HK-2 (cell line): ENCODE data around the gene LHFPL3.
"Not testable (repeated sequence)": the region's sequence is repeated elsewhere in the genome, so short reads cannot be mapped to it uniquely, and the experiment has no call there.

Experiments used
- DNase-seq: peaks from one replicate; pipeline ENCODE4 v3.0.0-alpha.2; 2018; ENCODE audit not compliant: unreplicated experiment

LHFPL3 gene

GRCh38 chr7:104482362-104483037 lies 154.1 kb downstream of the LHFPL3 start:
- no peak for DNase-seq

GRCh38 chr7:104486931-104487330 lies 158.5 kb downstream of the LHFPL3 start:
- DNase-seq = no peak

DNA sequence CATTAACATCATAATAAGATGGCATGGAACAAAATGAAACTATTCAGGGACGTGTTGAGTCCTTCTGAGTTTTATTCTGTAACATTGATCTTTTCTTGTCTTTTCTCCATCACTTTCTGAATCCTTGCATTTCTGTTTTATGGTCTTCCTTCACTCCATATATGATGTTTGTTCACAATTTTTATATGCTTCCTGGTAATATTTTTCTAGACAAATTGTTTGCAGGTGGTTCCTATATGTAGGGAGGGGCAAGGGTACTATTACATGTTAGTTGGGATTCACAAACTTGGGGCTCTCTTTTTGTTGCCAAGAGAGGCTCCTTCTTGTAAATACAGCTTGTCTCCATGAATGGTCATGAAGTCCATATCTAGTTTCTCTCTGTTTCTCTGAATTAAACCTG lies 159.2 kb downstream of the LHFPL3 start:
- no peak for DNase-seq

- DNase-seq = no peak
Observed at GRCh38 chr7:104497379-104497967, 169.1 kb downstream of the LHFPL3 start.

- no peak for DNase-seq
Observed at GRCh38 chr7:104499975-104500374, 171.6 kb downstream of the LHFPL3 start.

GRCh38 chr7:104509874-104510273 lies 181.5 kb downstream of the LHFPL3 start:
- no peak for DNase-seq

DNA sequence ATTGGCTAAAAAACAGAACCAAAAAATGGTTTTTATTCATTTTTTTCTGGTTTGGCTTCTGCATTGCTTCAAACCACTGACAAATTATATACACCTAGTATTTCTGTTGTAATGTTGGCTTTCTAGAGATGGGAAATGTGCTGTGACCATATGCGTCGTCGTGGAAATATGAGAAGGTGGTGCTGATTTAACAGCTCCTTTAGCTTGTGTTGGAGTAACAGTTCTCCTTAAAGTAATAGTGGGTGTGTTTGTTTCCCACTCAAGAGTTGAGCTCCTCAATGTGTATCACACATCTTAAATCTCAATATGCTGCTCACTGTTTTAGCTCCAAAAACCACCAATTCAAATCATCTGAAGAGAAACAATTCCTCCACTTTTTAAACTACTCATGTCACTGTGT lies 196.4 kb downstream of the LHFPL3 start:
- no peak for DNase-seq

DNA sequence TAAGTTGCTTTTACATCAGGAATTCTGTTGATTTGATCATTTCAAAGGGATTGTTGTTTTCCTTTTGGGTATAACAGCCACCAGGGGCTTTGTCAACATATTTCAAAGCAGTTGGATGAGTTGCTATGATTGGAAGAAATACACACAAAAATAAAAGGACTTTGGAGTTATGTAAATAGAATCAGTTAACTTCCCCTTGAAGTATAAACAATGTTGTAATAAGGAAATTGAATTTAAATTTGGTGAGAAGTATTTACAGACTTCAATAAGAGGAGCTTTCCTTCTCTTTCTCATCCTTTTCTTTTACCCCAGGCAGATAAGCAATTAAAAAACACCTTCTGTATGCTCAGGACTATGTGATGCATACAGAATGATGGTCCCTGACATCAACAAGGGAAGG lies 199.7 kb downstream of the LHFPL3 start:
- DNase-seq = no peak

GRCh38 chr7:104529567-104529966 lies 201.2 kb downstream of the LHFPL3 start:
- DNase-seq = no peak

GRCh38 chr7:104530251-104530650 lies 201.8 kb downstream of the LHFPL3 start:
- DNase-seq = no peak

DNA sequence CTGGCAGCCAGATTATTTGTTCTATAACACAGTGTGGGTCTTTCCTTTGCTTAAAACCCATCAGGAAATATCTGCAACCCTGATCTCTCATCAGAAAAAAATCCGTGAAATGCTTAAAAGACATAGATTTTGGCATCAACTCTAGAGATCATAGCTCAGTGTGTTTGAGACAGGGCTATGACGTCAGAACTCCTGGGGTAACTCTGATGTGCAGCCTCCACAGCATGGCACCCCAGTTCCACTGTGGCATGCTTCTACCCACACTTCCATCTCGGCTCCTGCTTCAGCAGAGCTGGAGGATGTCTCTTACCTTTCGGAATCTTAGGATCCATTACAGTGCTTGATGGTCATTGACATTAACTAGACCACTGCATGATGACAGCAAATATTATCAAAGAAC lies 205.7 kb downstream of the LHFPL3 start:
- no peak for DNase-seq

- DNase-seq = no peak
Observed at GRCh38 chr7:104535841-104536240, 207.4 kb downstream of the LHFPL3 start.

GRCh38 chr7:104536956-104537355 lies 208.6 kb downstream of the LHFPL3 start:
- no peak for DNase-seq

DNA sequence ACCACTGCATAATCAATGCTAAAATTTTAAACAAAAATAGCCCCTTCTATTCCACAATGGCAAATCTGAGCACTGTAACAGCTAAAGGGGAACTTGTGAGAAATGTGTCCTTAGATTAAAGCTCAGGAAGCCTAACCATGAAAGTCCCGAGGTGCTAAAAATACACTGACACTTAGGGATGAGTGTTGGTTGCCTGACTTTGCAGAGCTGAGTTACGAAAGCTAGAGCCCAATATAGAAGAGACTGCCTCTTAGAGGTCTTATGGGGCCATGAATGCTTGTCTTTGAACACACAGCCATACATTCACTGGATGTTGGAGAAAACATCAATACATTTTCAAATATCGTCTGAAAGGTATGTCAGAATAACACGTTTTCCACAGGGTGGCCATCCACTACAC lies 209.7 kb downstream of the LHFPL3 start:
- no peak for DNase-seq

DNA sequence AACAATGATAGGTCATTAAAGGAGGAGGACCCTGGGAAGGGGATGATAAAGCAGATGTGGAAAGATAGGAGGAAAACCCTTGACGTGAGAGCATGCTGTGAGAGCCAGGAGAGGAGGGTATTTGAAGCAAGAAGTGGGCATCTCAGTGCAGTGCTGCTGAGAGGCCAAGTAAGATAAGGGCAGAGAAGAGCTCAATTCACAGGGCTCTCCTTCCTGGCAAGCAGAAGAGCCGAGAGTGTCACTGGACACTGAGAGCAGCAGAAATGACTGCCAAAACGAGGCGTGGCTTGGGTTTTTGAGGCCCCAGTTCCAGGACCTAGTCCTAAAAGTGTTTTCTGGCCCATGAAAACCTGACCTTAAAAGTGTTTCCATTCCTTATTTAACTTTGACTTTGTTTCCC lies 213.5 kb downstream of the LHFPL3 start:
- no peak for DNase-seq

DNA sequence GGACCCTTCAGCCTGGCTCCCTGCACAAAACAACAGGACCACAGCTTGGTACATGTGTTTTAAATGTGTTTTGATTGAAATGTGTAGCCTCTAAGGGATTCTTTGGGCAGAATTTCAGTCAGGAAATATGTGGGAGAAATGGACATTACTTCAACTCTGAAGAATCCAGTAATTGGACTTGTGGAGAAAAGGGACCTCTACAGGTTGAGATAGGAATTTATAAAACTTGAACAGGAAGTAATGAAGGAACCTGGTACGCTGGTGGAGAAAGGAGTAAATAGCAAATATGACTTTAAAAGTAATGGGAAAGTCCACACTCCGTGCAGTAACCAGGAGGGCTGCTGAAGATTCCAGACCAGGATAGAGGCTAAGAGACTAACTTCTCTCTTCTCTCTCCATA lies 220.5 kb downstream of the LHFPL3 start:
- no peak for DNase-seq

DNA sequence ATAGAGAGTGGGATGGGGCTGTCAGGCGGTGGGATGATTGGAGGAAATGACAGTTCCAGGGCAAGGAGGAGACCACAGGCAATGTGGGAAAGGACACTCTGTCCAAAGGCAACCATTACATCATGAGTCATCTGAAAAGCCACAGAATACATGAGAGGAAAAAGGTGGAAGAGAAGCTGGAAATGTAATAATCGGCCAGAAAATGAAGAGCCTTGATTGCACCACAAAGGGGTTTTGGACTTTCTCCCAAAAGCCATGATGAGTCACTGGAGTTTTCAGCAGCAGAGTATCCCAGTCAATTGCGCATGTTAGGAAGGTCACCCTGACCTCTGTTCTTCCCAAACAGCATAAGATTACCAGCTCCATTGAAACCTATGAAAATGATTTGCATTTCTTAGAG lies 222.0 kb downstream of the LHFPL3 start:
- no peak for DNase-seq

DNA sequence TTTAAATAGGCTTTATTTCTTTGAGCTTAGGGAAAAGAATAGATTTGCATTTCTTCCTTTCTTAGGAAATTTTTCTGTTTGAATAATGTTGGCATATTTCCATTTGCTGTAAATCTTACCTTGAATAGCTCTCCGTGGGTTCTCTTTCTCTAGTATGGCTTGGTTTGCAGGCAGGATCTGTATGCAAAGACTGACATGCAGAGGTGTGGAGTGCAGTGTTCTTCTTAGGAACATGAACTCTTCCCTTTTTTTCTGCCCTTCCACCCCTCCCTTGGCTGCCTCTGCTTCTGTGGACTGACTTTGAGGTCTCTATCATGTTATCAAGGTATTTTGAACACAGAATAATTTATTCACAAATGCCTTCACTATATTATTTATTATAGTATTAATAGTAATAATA lies 222.8 kb downstream of the LHFPL3 start:
- no peak for DNase-seq

- DNase-seq = peak; percentile 44
Observed at GRCh38 chr7:104552102-104552501, 223.7 kb downstream of the LHFPL3 start.

GRCh38 chr7:104553074-104553473 lies 224.7 kb downstream of the LHFPL3 start:
- no peak for DNase-seq

DNA sequence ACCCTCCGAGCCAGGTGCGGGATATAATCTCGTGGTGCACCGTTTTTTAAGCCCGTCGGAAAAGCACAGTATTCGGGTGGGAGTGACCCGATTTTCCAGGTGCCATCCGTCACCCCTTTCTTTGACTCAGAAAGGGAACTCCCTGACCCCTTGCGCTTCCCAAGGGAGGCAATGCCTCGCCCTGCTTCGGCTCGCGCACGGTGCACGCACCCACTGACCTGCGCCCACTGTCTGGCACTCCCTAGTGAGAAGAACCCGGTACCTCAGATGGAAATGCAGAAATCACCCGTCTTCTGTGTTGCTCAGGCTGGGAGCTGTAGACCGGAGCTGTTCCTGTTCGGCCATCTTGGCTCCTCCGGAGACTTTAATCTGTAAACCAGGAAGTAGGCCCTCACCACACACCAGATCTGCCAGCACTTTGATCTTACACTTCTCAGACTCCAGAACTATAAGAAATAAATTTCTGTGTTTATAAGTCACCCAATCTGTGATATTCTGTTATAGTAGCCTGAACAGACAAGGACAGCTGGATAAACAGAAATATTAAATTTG lies 235.0 kb downstream of the LHFPL3 start:
- not testable (repeated sequence) for DNase-seq

- DNase-seq = no peak
Observed at GRCh38 chr7:104569751-104570150, 241.3 kb downstream of the LHFPL3 start.

GRCh38 chr7:104572554-104572953 lies 244.2 kb downstream of the LHFPL3 start:
- DNase-seq = no peak

DNA sequence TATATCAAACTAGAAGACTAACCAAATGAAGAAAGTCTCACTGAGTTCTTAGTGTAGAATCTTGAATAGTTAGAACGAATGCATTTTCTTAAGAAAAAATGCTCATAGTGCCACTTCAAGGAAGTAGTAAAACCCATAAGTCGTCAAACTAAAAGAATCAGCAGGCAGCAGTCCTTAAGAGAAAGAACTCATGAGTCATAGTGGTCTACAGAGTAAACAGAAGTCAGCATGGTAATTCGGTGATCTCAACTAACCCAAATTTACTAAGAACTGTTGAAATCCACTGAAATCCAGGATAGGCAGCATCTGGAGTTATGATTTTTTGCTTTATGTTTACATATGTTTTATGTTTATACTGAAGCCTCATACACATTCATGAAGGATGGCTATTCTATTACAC lies 256.2 kb downstream of the LHFPL3 start:
- DNase-seq = no peak
